ENCODE results near the gene CBLC.

GRCh38 chr19:44741258-44741731 is 36.4 kb upstream of the CBLC start:
- TF ChIP-seq POLR2A (IDR thresholded peaks at IDR 0.05) (no peak), CTCF (IDR thresholded peaks at IDR 0.05) (no peak)
